ENCODE measurements around the gene ZNF213.

ZNF213 gene

GRCh38 chr16:3134338-3135125 lies at the start of gene ZNF213:
Gene ZNF213, plus strand, starts transcription at chr16:3135029. Its CDS starts 2,252 bp downstream, at chr16:3137281.
- DNase-seq (ENCODE audit: low read depth in 2 of 2) = peak; percentile 91 to 94

GRCh38 chr16:3085868-3086595 lies 48.8 kb upstream of the ZNF213 start:
- no peak for DNase-seq (ENCODE audit: low read depth in 2 of 2)

- no peak for DNase-seq (ENCODE audit: low read depth in 2 of 2)
Measured at GRCh38 chr16:3086596-3087242, 48.1 kb upstream of the ZNF213 start.

- DNase-seq (ENCODE audit: low read depth in 2 of 2) = no peak
Measured at GRCh38 chr16:3087243-3088235, 47.3 kb upstream of the ZNF213 start.

GRCh38 chr16:3088450-3088849 lies 46.4 kb upstream of the ZNF213 start:
- DNase-seq (ENCODE audit: low read depth in 2 of 2) = no peak

GRCh38 chr16:3088925-3089716 lies 45.7 kb upstream of the ZNF213 start:
- DNase-seq (ENCODE audit: low read depth in 2 of 2) = no peak

- no peak for DNase-seq (ENCODE audit: low read depth in 2 of 2)
Measured at GRCh38 chr16:3089717-3090592, 44.9 kb upstream of the ZNF213 start.

GRCh38 chr16:3091551-3091950 lies 43.3 kb upstream of the ZNF213 start:
- DNase-seq (ENCODE audit: low read depth in 2 of 2) = no peak

GRCh38 chr16:3092501-3092941 lies 42.3 kb upstream of the ZNF213 start:
- DNase-seq (ENCODE audit: low read depth in 2 of 2) = no peak

GRCh38 chr16:3094289-3095027 lies 40.4 kb upstream of the ZNF213 start:
- DNase-seq (ENCODE audit: low read depth in 2 of 2) = no peak

GRCh38 chr16:3095869-3096268 lies 39.0 kb upstream of the ZNF213 start:
- DNase-seq (ENCODE audit: low read depth in 2 of 2) = no peak

- no peak for DNase-seq (ENCODE audit: low read depth in 2 of 2)
Measured at GRCh38 chr16:3096362-3096761, 38.5 kb upstream of the ZNF213 start.

- DNase-seq (ENCODE audit: low read depth in 2 of 2) = no peak
Measured at GRCh38 chr16:3097266-3097665, 37.6 kb upstream of the ZNF213 start.

- no peak for DNase-seq (ENCODE audit: low read depth in 2 of 2)
Measured at GRCh38 chr16:3098459-3099394, 36.1 kb upstream of the ZNF213 start, which contains the start of gene ZSCAN10. Gene ZSCAN10, minus strand, starts transcription at chr16:3099294. Its CDS starts 6,357 bp downstream, at chr16:3092937.

- DNase-seq (ENCODE audit: low read depth in 2 of 2) = no peak
Measured at GRCh38 chr16:3099395-3099731, 35.5 kb upstream of the ZNF213 start.

- peak; percentile 65 to 66 for DNase-seq (ENCODE audit: low read depth in 2 of 2)
Measured at GRCh38 chr16:3099732-3100499, 34.9 kb upstream of the ZNF213 start.

All from fibroblast of skin of left biceps (primary cell).